Endothelial cell of umbilical vein (primary cell): ENCODE results near the gene FAM20A. TPM values are rescaled to one million over a fixed set of nuclear protein-coding genes. Genes with fewer than 3 reads are reported as not detected.

ENCODE experiments used
- BruUV-seq: library from RNA; stranded (reverse); fragments of 400-500 nt; replicated peaks from 2 replicates; lab custom pipeline; 2021; lab: Mats Ljungman, UMichigan
- CTCF ChIA-PET: fragments of 300-600, 350-600 bp; sonication (Branson Sonifier 250); formaldehyde crosslinking; loops from one replicate; lab custom pipeline; 2021; ENCODE audit warnings: antibody characterized with exemption, inconsistent platforms; lab: Charles Lee
- POLR2A ChIA-PET: fragments of 300-600, 350-600 bp; sonication (Branson Sonifier 250); formaldehyde crosslinking; loops from one replicate; lab custom pipeline; 2021; ENCODE audit warnings: antibody characterized with exemption, inconsistent platforms; lab: Charles Lee
- DNase-seq: peaks from one replicate; pipeline ENCODE4 v3.0.0-alpha.2; 2011; ENCODE audit warnings: low read depth, low spot score
- FAIRE-seq: peaks from 2 replicates; lab custom pipeline; 2011; peaks lifted over from hg19 to GRCh38; lab: Jason Lieb, UNC
- H2AFZ ChIP-seq: 2 replicates; pipeline ENCODE4 v1.6.0; 2012; ENCODE audit warnings: low read depth, low read length, control low read depth, inconsistent platforms
- H3K27ac ChIP-seq: 2 replicates; pipeline ENCODE4 v1.5.1; 2011; ENCODE audit warnings: low read depth, mild to moderate bottlenecking, control low read depth, low read length, moderate library complexity; ENCODE audit not compliant: insufficient read depth
- H3K27me3 ChIP-seq, 2 experiments: 2 replicates each; pipeline versions ENCODE4 v1.6.0 to v1.6.1; 2011; ENCODE audit warnings: low read length in 2 of 2, mixed read lengths in 1 of 2; ENCODE audit not compliant: control insufficient read depth in 2 of 2, insufficient read depth in 2 of 2
- H3K36me3 ChIP-seq, 2 experiments: 2 replicates in 1 of 2; 3 replicates in 1 of 2; pipeline ENCODE4 v1.5.1; 2011; ENCODE audit warnings: low read length in 2 of 2, mild to moderate bottlenecking in 1 of 2, moderate library complexity in 1 of 2; ENCODE audit not compliant: control insufficient read depth in 2 of 2, insufficient read depth in 2 of 2; ENCODE audit errors: extremely low read depth in 1 of 2
- H3K4me1 ChIP-seq: 3 replicates; pipeline ENCODE4 v1.5.1; 2011; ENCODE audit warnings: mild to moderate bottlenecking, low read length; ENCODE audit not compliant: control insufficient read depth, insufficient read depth; ENCODE audit errors: extremely low read depth
- H3K4me2 ChIP-seq: 2 replicates; pipeline ENCODE4 v1.6.1; 2011; ENCODE audit warnings: low read length, control low read depth, mixed read lengths; ENCODE audit not compliant: insufficient read depth
- H3K4me3 ChIP-seq, 3 experiments: fragments of 200-600 bp in 1 of 3; sonication (generic), shearing (Covaris generic) in 1 of 3; replicated peaks in 1 of 3; 2 replicates each; pipeline ENCODE4 v1.5.1; 2011 to 2016; ENCODE audit warnings: control low read depth in 3 of 3, low read length in 3 of 3, mild to moderate bottlenecking in 2 of 3, inconsistent platforms in 1 of 3, low read depth in 1 of 3, moderate library complexity in 1 of 3; ENCODE audit not compliant: insufficient read depth in 1 of 3
- H3K79me2 ChIP-seq: 2 replicates; pipeline ENCODE4 v1.6.0; 2012; ENCODE audit warnings: low read length, inconsistent platforms; ENCODE audit not compliant: control insufficient read depth, insufficient read depth
- H3K9ac ChIP-seq: replicated peaks from 2 replicates; pipeline ENCODE3; 2011; ENCODE audit warnings: low read length, control low read depth; ENCODE audit not compliant: insufficient read depth; ENCODE audit errors: extremely low read depth
- H3K9me1 ChIP-seq: replicated peaks from 3 replicates; pipeline ENCODE4 v1.6.0; 2011; ENCODE audit warnings: mild to moderate bottlenecking, low read length; ENCODE audit not compliant: control insufficient read depth, insufficient read depth; ENCODE audit errors: extremely low read depth
- H3K9me3 ChIP-seq: replicated peaks from 2 replicates; pipeline ENCODE4 v1.5.1; 2012; ENCODE audit warnings: low read length, inconsistent platforms; ENCODE audit not compliant: control insufficient read depth, insufficient read depth
- H4K20me1 ChIP-seq: replicated peaks from 2 replicates; pipeline ENCODE3; 2011; ENCODE audit warnings: mild to moderate bottlenecking, low read length; ENCODE audit not compliant: control insufficient read depth, insufficient read depth; ENCODE audit errors: extremely low read depth
- EZH2 ChIP-seq: IDR thresholded peaks from 2 replicates; pipeline ENCODE4 v1.6.1; 2012; ENCODE audit warnings: borderline replicate concordance, low read depth, mild to moderate bottlenecking, moderate library complexity, low read length, inconsistent platforms; ENCODE audit not compliant: severe bottlenecking
- FOS ChIP-seq: IDR thresholded peaks from 2 replicates; pipeline ENCODE4 v1.6.1; 2011; ENCODE audit warnings: mild to moderate bottlenecking, low read length, moderate library complexity, borderline replicate concordance; ENCODE audit not compliant: insufficient read depth
- GATA2 ChIP-seq: IDR thresholded peaks from 2 replicates; pipeline ENCODE4 v1.7.0; 2011; ENCODE audit warnings: low read depth, mild to moderate bottlenecking, moderate library complexity, mixed read lengths, low read length; ENCODE audit not compliant: insufficient read length, insufficient read depth
- JUN ChIP-seq: IDR thresholded peaks from 2 replicates; pipeline ENCODE4 v1.6.1; 2011; ENCODE audit warnings: borderline replicate concordance, low read depth; ENCODE audit not compliant: insufficient read length, insufficient read depth
- MYC ChIP-seq: IDR thresholded peaks from one replicate; pipeline ENCODE4 v1.6.1; 2011; ENCODE audit warnings: mild to moderate bottlenecking, low read depth, low read length
- POLR2A ChIP-seq: IDR thresholded peaks from 2 replicates; pipeline ENCODE4 v1.6.1; 2012; ENCODE audit warnings: low read depth, mild to moderate bottlenecking, control low read depth, low read length
- POLR2AphosphoS5 ChIP-seq: IDR thresholded peaks from 2 replicates; pipeline ENCODE4 v1.6.1; 2012; ENCODE audit warnings: low read depth, mild to moderate bottlenecking, control low read depth, low read length, moderate library complexity; ENCODE audit not compliant: insufficient read depth
- dilution Hi-C: fragments of 300-500 bp; cut with MboI; formaldehyde crosslinking; loops from one replicate; pipeline ENCODE4 v1.15.0; 2019; ENCODE audit warnings: low sequenced_read_pairs; ENCODE audit not compliant: extremely low pct_ligation_motif_present
- intact Hi-C: fragments of 100-400 bp; cut with micrococcal nuclease; formaldehyde crosslinking; loops from one replicate; pipeline ENCODE4 v1.10.0; 2022
- polyA plus RNA-seq, 4 experiments: library from polyadenylated mRNA; depleted of rRNA in 3 of 4; stranded (reverse) in 3 of 4; unstranded in 1 of 4; fragments of >200 nt; gene quantifications; 2 replicates each; pipeline versions ENCODE4 v1.2.1 to v1.2.3, GENCODE V29; 2011 to 2012; ENCODE audit warnings: missing spikeins in 1 of 4
- total RNA-seq: library from RNA; stranded (reverse); gene quantifications from 2 replicates; pipeline ENCODE4 v1.2.3, GENCODE V29; 2021
- TF ChIP-seq, protein P1 (sequence below), 2 donors: IDR thresholded peaks; 1 replicate in 1 of 2; 2 replicates in 1 of 2; pipeline ENCODE4 v1.5.1; 2011; ENCODE audit warnings: low read length in 2 of 2, mild to moderate bottlenecking in 2 of 2, moderate library complexity in 2 of 2, control low read depth in 1 of 2, inconsistent platforms in 1 of 2, low read depth in 1 of 2; ENCODE audit not compliant: insufficient read depth in 1 of 2; ENCODE audit errors: extremely low read depth in 1 of 2
- TF ChIP-seq, protein P2 (sequence below): IDR thresholded peaks from 2 replicates; pipeline ENCODE4 v1.6.1; 2011; ENCODE audit not compliant: insufficient read depth, insufficient read length

The FAM20A gene
- total and polyA plus RNA-seq, 2 donors (not counting 3 experiments of a cell fraction or from before 2014, with no cell fraction given), result not detected

DNA sequence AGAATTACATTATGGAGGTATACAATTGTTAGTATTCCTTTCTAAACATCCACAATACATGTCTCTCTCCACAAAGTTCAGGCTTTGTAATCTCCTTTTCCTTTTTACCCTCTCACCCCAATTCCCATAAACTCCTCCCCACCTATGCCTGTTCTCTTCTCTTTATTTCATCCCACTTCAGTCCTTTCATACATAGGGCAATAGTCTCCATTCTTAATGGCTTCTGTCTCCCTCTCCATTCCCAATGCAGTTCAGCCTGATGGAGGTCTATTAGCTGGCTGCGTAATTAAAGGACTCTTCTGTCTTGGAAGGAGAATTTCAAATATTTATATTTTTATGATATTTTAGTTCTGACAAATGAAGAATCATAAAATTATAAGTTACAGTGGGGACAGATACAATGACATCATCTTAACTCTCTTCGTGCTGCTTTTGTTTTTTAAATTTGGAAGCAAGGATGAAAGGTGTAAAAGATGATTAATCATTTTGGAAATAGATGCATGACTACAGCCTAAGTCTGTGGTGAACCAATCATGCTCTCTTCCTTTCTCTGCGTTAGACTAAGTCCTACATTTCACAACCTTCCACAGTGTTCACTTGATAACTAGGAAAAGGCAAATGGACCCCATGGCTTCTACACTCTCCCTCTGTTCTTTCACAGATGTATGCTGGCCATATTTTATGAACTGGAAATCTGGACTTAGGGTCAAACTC lies 11.2 kb upstream of the FAM20A start:
- no peaks in the 10 kb centered on the region for H3K4me1 ChIP-seq
- BruUV-seq, result no TSS peak
- H3K4me2 ChIP-seq, result no peak overlapping the region
- H3K27ac ChIP-seq, result no peak overlapping the region
- dilution Hi-C loops, result no loop called here
- TF ChIP-seq POLR2A, result no peak
- TF ChIP-seq, protein P1, sequence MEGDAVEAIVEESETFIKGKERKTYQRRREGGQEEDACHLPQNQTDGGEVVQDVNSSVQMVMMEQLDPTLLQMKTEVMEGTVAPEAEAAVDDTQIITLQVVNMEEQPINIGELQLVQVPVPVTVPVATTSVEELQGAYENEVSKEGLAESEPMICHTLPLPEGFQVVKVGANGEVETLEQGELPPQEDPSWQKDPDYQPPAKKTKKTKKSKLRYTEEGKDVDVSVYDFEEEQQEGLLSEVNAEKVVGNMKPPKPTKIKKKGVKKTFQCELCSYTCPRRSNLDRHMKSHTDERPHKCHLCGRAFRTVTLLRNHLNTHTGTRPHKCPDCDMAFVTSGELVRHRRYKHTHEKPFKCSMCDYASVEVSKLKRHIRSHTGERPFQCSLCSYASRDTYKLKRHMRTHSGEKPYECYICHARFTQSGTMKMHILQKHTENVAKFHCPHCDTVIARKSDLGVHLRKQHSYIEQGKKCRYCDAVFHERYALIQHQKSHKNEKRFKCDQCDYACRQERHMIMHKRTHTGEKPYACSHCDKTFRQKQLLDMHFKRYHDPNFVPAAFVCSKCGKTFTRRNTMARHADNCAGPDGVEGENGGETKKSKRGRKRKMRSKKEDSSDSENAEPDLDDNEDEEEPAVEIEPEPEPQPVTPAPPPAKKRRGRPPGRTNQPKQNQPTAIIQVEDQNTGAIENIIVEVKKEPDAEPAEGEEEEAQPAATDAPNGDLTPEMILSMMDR (IDR thresholded peaks at IDR 0.05; ENCODE audit: extremely low read depth in 1 of 2, insufficient read depth in 1 of 2, low read depth in 1 of 2, low read length in 2 of 2), result no peak
- TF ChIP-seq POLR2AphosphoS5, result no peak
- TF ChIP-seq, protein P2, sequence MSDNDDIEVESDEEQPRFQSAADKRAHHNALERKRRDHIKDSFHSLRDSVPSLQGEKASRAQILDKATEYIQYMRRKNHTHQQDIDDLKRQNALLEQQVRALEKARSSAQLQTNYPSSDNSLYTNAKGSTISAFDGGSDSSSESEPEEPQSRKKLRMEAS, result no peak
- no peak for TF ChIP-seq GATA2
- no peak for TF ChIP-seq MYC
- no peak for TF ChIP-seq FOS
- TF ChIP-seq JUN, result no peak
- TF ChIP-seq EZH2, result no peak
- H3K79me2 ChIP-seq, result no peaks in the 10 kb centered on the region
- ChIA-PET POLR2A (no interaction called here), CTCF (interaction anchor here (0.6 to 0.7 kb wide), 2 partner anchors 16 to 110 kb away, joined by 3 read pairs; no protein-coding TSS in a partner anchor)
- H3K36me3 ChIP-seq, result no peaks in the 10 kb centered on the region
- H3K9ac ChIP-seq, result no peak overlapping the region
- intact Hi-C loops, result loop anchor here (5.0 kb wide), 1 partner anchor 80 kb away; no protein-coding TSS in a partner anchor
- no peaks in the 10 kb centered on the region for H3K9me3 ChIP-seq
- no peaks in the 10 kb centered on the region for H4K20me1 ChIP-seq
- no peak overlapping the region for H3K4me3 ChIP-seq
- no peak for DNase-seq
- H3K9me1 ChIP-seq, result no peaks in the 10 kb centered on the region
- no peak for FAIRE-seq
- H2AFZ ChIP-seq, result no peak overlapping the region
- no peaks in the 10 kb centered on the region for H3K27me3 ChIP-seq
